HL-60 (cell line): ENCODE data around the gene FAM50B.

Experiments
- GABPA ChIP-seq: IDR thresholded peaks from 2 replicates; pipeline ENCODE4 v1.6.1; 2012; ENCODE audit warnings: low read depth
- POLR2AphosphoS5 ChIP-seq: IDR thresholded peaks from 2 replicates; pipeline ENCODE4 v1.6.1; 2012; ENCODE audit warnings: low read depth
- SPI1 ChIP-seq: IDR thresholded peaks from 2 replicates; pipeline ENCODE4 v1.6.1; 2012; ENCODE audit warnings: low read depth, mild to moderate bottlenecking, borderline replicate concordance
- TF ChIP-seq, protein P1 (sequence below): IDR thresholded peaks from one replicate; pipeline ENCODE4 v1.5.1; 2011; ENCODE audit warnings: low read length, control low read depth, inconsistent platforms; ENCODE audit not compliant: insufficient read depth

DNA sequence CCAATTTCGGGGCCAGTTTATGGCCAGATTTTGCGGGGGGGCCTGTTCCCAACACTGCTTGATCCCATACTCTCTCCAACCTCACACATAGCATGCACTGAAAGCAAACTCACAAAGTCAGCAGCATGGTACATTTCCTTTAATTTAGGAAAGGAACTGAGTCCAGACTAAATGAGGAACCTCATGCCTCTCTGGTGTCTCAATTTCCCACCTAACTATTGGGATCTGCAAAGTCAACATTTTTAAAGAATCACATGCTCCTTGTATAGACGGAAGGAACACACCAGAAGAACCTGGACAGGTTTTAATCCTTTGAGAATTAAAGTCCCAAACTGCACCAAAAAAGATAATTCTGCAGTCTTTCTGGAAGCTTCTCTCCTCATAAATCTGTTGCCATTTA lies 33.3 kb downstream of the FAM50B start:
- TF ChIP-seq, protein P1, sequence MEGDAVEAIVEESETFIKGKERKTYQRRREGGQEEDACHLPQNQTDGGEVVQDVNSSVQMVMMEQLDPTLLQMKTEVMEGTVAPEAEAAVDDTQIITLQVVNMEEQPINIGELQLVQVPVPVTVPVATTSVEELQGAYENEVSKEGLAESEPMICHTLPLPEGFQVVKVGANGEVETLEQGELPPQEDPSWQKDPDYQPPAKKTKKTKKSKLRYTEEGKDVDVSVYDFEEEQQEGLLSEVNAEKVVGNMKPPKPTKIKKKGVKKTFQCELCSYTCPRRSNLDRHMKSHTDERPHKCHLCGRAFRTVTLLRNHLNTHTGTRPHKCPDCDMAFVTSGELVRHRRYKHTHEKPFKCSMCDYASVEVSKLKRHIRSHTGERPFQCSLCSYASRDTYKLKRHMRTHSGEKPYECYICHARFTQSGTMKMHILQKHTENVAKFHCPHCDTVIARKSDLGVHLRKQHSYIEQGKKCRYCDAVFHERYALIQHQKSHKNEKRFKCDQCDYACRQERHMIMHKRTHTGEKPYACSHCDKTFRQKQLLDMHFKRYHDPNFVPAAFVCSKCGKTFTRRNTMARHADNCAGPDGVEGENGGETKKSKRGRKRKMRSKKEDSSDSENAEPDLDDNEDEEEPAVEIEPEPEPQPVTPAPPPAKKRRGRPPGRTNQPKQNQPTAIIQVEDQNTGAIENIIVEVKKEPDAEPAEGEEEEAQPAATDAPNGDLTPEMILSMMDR = no peak
- no peak for TF ChIP-seq GABPA
- no peak for TF ChIP-seq SPI1
- TF ChIP-seq POLR2AphosphoS5 = no peak
